Neural crest cell (in vitro differentiated cells): ENCODE data around the gene MUC5AC. TPM values are rescaled to one million over a fixed set of nuclear protein-coding genes. Genes with fewer than 3 reads are reported as not detected.

Experiments used
- DNase-seq: peaks from one replicate; pipeline ENCODE4 v3.0.0; 2021; ENCODE audit warnings: low read depth, mixed read lengths, low spot score
- H3K27ac Mint-ChIP-seq: one replicate; pipeline ENCODE4 v1.8.0; 2021; ENCODE audit warnings: mild to moderate bottlenecking, mixed read lengths; ENCODE audit not compliant: unreplicated experiment
- H3K27me3 Mint-ChIP-seq: 2 replicates; pipeline ENCODE4 v1.8.0; 2021; ENCODE audit warnings: low read depth, mild to moderate bottlenecking, mixed read lengths
- H3K36me3 Mint-ChIP-seq: 2 replicates; pipeline ENCODE4 v1.8.0; 2021; ENCODE audit warnings: low read depth, mild to moderate bottlenecking, mixed read lengths
- H3K4me1 Mint-ChIP-seq: 2 replicates; pipeline ENCODE4 v1.8.0; 2021; ENCODE audit warnings: mixed read lengths
- H3K4me3 Mint-ChIP-seq: one replicate; pipeline ENCODE4 v1.8.0; 2021; ENCODE audit warnings: mild to moderate bottlenecking, mixed read lengths
- H3K9me3 Mint-ChIP-seq: 2 replicates; pipeline ENCODE4 v1.8.0; 2021; ENCODE audit warnings: mixed read lengths
- CTCF ChIP-seq: fragments of 200-600 bp; sonication (generic); conservative IDR thresholded peaks from 2 replicates; pipeline ENCODE4 v1.5.0; 2021; ENCODE audit warnings: antibody characterized with exemption, mild to moderate bottlenecking
- total RNA-seq: library from RNA; stranded (reverse); gene quantifications from 2 replicates; pipeline ENCODE4 v1.2.1, GENCODE V29; 2021

MUC5AC gene
- total RNA-seq, 1 donor from 2014 or later = not detected

DNA sequence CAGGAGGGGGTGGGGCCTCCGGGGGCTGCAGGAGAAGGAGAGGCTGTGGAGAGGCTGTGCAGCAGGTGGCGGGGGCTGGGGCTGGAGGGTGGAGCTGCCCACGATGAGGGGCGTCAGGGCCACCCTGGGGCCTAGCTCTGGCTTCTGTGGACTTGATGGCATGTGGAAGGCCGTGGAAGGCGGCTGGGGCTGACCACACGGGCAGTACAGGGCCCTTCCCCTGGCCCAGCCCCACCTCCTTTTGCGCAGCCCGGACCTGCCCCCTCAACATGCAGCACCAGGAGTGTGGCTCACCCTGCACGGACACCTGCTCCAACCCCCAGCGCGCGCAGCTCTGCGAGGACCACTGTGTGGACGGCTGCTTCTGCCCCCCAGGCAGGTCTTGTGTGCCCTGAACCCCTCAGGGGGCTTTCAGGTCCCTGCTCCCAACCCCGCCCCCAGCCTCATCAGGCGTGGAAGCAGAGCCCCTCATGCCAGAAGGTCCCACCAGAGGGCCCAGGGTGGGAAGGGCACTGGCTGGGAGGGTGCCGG, 71.2 kb downstream of the MUC5AC start:
- DNase-seq = no peak
- H3K27me3 Mint-ChIP-seq = no peaks in the 10 kb centered on the region
- no peaks in the 10 kb centered on the region for H3K36me3 Mint-ChIP-seq
- no peak for TF ChIP-seq CTCF
- no peaks in the 10 kb centered on the region for H3K4me1 Mint-ChIP-seq
- H3K4me3 Mint-ChIP-seq = no peak overlapping the region
- H3K9me3 Mint-ChIP-seq = no peaks in the 10 kb centered on the region
- no peak overlapping the region for H3K27ac Mint-ChIP-seq

GRCh38 chr11:1229471-1230120, 71.8 kb downstream of the MUC5AC start:
- TF ChIP-seq CTCF = no peak

DNA sequence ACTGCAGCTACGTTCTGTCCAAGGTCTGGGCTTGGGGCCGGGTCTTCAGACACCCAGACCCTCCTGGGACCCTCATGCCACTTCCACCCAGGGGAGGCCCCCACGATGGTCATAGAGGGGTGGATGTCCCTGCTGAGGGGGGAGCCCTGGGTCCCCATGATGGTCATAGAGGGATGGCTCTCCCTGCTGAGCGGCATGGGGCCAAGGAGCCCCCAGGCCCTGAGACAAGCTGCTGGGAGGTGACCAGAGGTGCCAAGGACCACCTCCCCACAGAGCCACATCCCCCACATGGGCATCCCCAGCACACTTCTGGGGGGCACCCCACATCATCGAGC, 72.3 kb downstream of the MUC5AC start:
- Mint-ChIP-seq H3K27me3 (no peaks in the 10 kb centered on the region), H3K4me1 (no peaks in the 10 kb centered on the region), H3K9me3 (no peaks in the 10 kb centered on the region), H3K4me3 (no peak overlapping the region), H3K36me3 (no peaks in the 10 kb centered on the region), H3K27ac (no peak overlapping the region)
- no peak for DNase-seq
- TF ChIP-seq CTCF = no peak

More at GRCh38 chr11:1229471-1230120, 71.8 kb downstream of the MUC5AC start:
- Mint-ChIP-seq H3K27ac (no peak overlapping the region), H3K9me3 (no peaks in the 10 kb centered on the region), H3K4me1 (no peaks in the 10 kb centered on the region), H3K36me3 (no peaks in the 10 kb centered on the region), H3K4me3 (no peak overlapping the region), H3K27me3 (no peaks in the 10 kb centered on the region)
- no peak for DNase-seq

DNA sequence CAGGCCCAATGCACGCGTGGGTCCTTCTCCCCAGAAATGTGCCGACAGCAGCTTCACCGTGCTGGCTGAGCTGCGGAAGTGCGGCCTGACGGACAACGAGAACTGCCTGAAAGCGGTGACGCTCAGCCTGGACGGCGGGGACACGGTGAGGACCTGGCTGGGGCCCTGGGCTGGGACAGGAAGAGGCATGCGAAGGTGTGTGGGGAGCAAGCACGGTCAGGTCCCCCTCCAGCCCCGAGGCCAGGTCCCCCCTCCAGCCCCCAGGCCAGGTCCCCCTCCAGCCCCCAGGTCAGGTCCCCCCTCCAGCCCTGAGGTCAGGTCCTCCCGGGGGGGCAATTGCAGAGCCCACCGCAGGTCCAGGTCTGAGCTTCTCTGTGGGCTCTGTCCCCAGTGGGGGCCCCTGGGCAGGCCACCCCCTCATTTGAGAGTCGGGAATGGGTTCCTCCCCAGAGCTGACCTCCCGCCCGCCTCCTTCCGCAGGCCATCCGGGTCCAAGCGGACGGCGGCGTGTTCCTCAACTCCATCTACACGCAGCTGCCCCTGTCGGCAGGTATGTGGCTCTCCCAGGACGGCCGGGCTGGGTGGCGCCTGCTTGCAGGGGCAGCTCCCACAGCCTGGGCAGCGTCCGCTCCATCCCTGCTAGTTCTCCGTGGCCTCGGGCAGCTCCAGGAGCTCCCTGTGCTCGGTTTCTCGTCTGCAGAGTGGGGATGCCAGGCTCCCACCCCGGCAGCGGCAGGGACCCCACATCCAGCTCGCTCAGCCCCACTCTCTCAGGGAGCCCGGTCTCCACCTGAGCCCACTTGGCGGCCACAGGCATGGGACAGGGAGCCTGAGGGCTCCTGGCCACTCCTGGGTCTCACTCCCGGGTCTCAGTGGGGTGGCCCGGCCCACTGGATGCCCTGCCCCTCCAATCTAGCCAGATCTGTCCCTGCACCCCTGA, 73.0 kb downstream of the MUC5AC start:
- Mint-ChIP-seq H3K27ac (no peak overlapping the region), H3K4me1 (no peaks in the 10 kb centered on the region), H3K36me3 (no peaks in the 10 kb centered on the region), H3K27me3 (no peaks in the 10 kb centered on the region), H3K9me3 (no peaks in the 10 kb centered on the region), H3K4me3 (no peak overlapping the region)
- TF ChIP-seq CTCF = no peak
- no peak for DNase-seq

- Mint-ChIP-seq H3K9me3 (no peaks in the 10 kb centered on the region), H3K27me3 (no peaks in the 10 kb centered on the region), H3K36me3 (no peaks in the 10 kb centered on the region), H3K27ac (no peak overlapping the region), H3K4me3 (no peak overlapping the region), H3K4me1 (no peaks in the 10 kb centered on the region)
- DNase-seq = no peak
- no peak for TF ChIP-seq CTCF
Measured at GRCh38 chr11:1231396-1232020, 73.8 kb downstream of the MUC5AC start.
